Effector memory CD4-positive, alpha-beta T cell (primary cell): ENCODE data around the gene POPDC2.

ENCODE experiments used
- DNase-seq, 3 donors: peaks; one replicate each; pipeline ENCODE4 v3.0.0-alpha.2; 2020
- H3K27ac ChIP-seq: 2 replicates; pipeline ENCODE4 v1.7.0; 2013; ENCODE audit warnings: mild to moderate bottlenecking, low read length, moderate library complexity; ENCODE audit not compliant: insufficient read depth, poor library complexity, severe bottlenecking
- H3K27me3 ChIP-seq: replicated peaks from 2 replicates; pipeline ENCODE4 v1.7.0; 2013; ENCODE audit warnings: mild to moderate bottlenecking, low read length; ENCODE audit not compliant: insufficient read depth, control insufficient read depth, poor library complexity, severe bottlenecking
- H3K36me3 ChIP-seq: 2 replicates; pipeline ENCODE4 v1.7.0; 2013; ENCODE audit warnings: mild to moderate bottlenecking, low read length, moderate library complexity; ENCODE audit not compliant: control insufficient read depth, insufficient read depth
- H3K4me1 ChIP-seq: 2 replicates; pipeline ENCODE4 v1.7.0; 2013; ENCODE audit warnings: low read length, mild to moderate bottlenecking; ENCODE audit not compliant: control insufficient read depth, insufficient read depth, poor library complexity, severe bottlenecking
- H3K4me3 ChIP-seq: 2 replicates; pipeline ENCODE4 v1.7.0; 2013; ENCODE audit warnings: low read length, low read depth, mild to moderate bottlenecking; ENCODE audit not compliant: insufficient read depth, poor library complexity, severe bottlenecking
- H3K9me3 ChIP-seq: 2 replicates; pipeline ENCODE4 v1.7.0; 2013; ENCODE audit warnings: mild to moderate bottlenecking, low read length, moderate library complexity; ENCODE audit not compliant: control insufficient read depth

The POPDC2 gene

DNA sequence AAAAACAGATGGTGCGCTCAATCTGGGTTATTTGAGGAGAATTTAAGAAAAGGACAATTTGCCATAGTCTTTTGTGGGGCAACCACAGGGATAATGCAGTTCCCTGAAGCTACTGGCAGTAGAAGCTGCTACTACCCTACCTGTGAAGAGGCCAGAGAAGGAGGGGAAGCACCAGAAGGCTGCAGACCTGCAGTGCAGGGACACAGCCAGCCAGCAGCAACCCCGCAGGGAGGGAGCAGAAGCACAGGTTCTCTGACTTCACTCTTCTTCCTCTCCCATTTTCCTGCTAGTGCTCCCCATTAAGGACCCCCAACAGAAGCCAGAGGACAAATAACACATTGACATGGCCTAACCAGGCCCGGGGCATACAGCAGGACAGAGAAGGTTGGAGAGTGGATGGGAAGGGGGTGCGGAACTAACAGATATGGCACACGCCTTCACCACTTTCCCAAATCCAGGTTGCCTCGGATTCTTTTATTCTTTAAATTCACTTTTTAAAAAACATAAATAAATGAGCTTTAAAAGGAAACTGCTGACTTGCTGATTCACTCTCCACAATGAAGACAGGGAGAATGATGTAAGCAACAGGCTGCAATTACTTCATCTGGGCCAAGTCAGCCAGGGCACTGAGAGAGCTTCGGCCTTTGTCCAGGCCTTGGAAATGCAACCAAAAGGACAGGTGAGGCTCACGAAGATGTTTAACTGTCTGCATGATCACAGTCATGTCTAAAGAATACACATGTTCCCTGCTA lies 30.1 kb downstream of the POPDC2 start:
- Histone ChIP-seq H3K9me3 (no peaks in the 10 kb centered on the region), H3K4me1 (peaks cover 3% of the 10 kb centered on the region), H3K36me3 (no peaks in the 10 kb centered on the region), H3K27ac (no peak overlapping the region), H3K4me3 (no peak overlapping the region), H3K27me3 (no peaks in the 10 kb centered on the region)
- DNase-seq, result no peak

DNA sequence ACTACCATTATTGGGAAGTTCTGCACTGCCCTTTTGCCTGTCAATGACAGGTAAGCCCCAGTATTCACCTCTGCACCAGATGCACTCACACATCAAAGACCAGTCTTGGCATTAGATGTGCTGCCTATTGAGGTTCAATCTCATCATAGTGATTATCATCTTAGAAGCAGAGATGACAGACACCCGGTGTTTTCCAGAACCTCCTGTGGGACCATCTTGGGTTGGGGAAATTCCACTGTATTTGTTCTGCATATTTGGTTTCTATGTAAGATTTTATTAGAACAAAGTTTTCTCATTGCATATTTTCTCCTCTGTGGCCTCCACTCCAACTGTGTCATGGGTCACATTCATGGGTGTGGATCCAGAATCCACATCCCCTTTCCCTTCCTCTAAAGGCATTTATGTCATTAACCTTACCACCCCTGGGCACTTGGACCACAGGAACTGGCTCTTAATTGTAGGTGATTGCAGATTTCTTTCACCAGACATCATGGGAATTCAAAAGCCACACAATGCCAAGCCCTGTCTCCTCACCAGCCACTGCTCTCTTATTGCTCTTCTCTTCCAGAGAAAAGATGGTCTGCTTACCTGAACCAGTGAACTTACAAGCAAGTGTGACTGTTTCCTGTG lies 31.5 kb downstream of the POPDC2 start:
- no peaks in the 10 kb centered on the region for H3K9me3 ChIP-seq
- H3K4me3 ChIP-seq, result no peak overlapping the region
- peak in 1 of 3 donors; percentile 8 for DNase-seq
- H3K4me1 ChIP-seq, result peaks cover 3% of the 10 kb centered on the region
- H3K27ac ChIP-seq, result peak overlapping the region; percentile 19
- H3K27me3 ChIP-seq, result no peaks in the 10 kb centered on the region
- no peaks in the 10 kb centered on the region for H3K36me3 ChIP-seq

- Histone ChIP-seq H3K4me3 (no peak overlapping the region), H3K36me3 (no peaks in the 10 kb centered on the region), H3K27me3 (no peaks in the 10 kb centered on the region), H3K4me1 (peaks cover 3% of the 10 kb centered on the region), H3K27ac (peak overlapping the region; percentile 26), H3K9me3 (no peaks in the 10 kb centered on the region)
- peak in 2 of 3 donors; percentile 5 to 12 for DNase-seq
Observed at GRCh38 chr3:119628390-119628789, 32.0 kb downstream of the POPDC2 start.

GRCh38 chr3:119627461-119627860 lies 32.9 kb downstream of the POPDC2 start:
- H3K4me3 ChIP-seq, result no peak overlapping the region
- H3K9me3 ChIP-seq, result no peaks in the 10 kb centered on the region
- no peaks in the 10 kb centered on the region for H3K27me3 ChIP-seq
- peaks cover 3% of the 10 kb centered on the region for H3K4me1 ChIP-seq
- peak overlapping the region; percentile 26 for H3K27ac ChIP-seq
- no peaks in the 10 kb centered on the region for H3K36me3 ChIP-seq
- DNase-seq, result no peak

GRCh38 chr3:119626196-119626595 lies 34.2 kb downstream of the POPDC2 start:
- Histone ChIP-seq H3K36me3 (no peaks in the 10 kb centered on the region), H3K4me3 (no peak overlapping the region), H3K27me3 (no peaks in the 10 kb centered on the region), H3K27ac (no peak overlapping the region), H3K4me1 (peaks cover 3% of the 10 kb centered on the region), H3K9me3 (no peaks in the 10 kb centered on the region)
- DNase-seq, result no peak

DNA sequence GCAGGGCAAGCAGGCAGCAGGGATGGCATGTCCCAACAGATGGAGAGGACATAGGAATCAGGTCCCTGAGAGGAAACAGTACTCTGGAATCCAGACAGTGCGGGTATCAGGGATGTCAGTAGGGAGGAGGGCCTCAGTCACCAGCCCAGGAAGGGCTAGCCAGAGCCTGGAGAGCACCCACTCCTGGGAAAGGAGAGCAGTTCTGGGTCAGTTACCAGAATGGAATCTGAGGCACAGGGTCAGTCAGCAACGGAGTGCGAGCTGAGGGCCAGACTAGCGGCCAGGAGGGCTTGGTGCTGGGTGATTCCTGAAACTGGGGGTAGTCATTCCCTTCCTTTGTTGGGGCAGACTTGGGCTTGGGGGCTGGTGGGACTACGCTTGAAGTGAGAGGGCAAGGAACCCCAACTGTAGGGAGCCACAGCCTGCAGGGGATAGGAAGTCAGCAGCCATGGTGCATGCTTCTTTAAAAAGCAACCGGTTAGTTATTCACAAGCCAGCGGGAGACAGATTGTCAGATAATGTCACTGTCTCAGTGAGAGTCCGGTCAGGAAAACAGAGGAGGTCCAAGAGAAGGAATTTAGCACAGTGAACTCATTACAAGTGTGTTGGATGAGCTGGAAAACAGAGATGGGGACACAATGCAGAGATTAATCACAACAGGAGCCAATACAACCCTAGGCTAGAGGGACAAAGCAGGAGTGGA lies 34.8 kb downstream of the POPDC2 start:
- H3K36me3 ChIP-seq, result no peaks in the 10 kb centered on the region
- H3K9me3 ChIP-seq, result no peaks in the 10 kb centered on the region
- H3K27me3 ChIP-seq, result no peaks in the 10 kb centered on the region
- DNase-seq, result no peak
- no peak overlapping the region for H3K4me3 ChIP-seq
- H3K4me1 ChIP-seq, result peaks cover 3% of the 10 kb centered on the region
- no peak overlapping the region for H3K27ac ChIP-seq

DNA sequence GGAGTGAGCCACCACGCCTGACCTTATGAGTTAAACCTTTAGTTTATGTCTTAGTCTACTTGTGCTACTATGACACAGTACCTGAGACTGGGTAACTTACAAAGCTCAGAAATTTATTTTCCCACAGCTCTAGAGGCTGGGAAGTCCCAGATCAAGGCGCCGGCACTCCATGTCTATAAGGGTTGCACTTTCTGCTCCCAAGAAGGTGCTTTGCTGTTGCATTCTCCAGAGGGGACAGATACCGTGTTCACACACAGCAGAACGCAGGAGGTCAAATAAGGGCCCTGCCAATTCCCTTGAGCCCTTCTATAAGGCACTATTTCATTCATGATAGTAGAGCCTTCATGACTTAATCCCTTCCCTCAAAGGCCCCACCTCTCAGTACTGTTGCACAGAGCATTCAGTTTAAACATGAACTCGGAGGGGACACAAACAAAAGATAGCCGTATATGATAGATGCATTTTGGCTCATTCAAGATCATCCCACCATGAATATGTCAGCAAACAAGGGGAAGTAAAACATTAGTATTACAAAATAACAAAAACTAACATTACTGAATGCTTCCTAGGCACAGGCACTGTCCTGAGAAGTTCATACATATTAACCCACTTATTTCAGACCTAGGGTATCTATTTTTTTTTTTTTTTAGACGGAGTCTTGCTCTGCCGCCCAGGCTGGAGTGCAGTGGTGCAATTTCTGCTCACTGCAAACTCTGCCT lies 36.2 kb downstream of the POPDC2 start:
- Histone ChIP-seq H3K27ac (no peak overlapping the region), H3K27me3 (no peaks in the 10 kb centered on the region), H3K9me3 (no peaks in the 10 kb centered on the region), H3K36me3 (no peaks in the 10 kb centered on the region), H3K4me1 (peaks cover 3% of the 10 kb centered on the region), H3K4me3 (no peak overlapping the region)
- DNase-seq, result no peak

- no peak overlapping the region for H3K4me3 ChIP-seq
- no peak for DNase-seq
- no peak overlapping the region for H3K27ac ChIP-seq
- H3K27me3 ChIP-seq, result no peaks in the 10 kb centered on the region
- H3K9me3 ChIP-seq, result no peaks in the 10 kb centered on the region
- H3K4me1 ChIP-seq, result no peaks in the 10 kb centered on the region
- H3K36me3 ChIP-seq, result no peaks in the 10 kb centered on the region
Observed at GRCh38 chr3:119620899-119621298, 39.5 kb downstream of the POPDC2 start.

DNA sequence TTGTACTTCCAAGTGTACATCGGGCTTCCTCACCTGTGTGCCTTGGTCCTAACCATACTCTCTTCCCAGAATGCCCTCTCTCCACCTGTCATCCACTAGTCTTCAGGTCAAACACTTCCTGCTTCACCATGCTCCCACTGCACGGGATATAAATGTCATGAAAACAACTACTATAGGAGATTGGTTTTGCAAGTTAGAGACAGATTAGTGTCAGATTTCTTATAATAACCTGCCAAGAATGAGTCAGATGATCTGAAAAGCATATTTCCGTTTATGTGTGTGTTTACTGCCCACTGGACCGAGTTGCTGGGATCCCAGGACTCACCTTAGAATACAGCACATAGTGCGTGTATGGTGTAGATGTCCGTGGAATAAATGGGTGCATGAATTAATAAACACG lies 41.3 kb downstream of the POPDC2 start:
- Histone ChIP-seq H3K27me3 (no peaks in the 10 kb centered on the region), H3K36me3 (no peaks in the 10 kb centered on the region), H3K4me1 (no peaks in the 10 kb centered on the region), H3K27ac (no peak overlapping the region), H3K4me3 (no peak overlapping the region), H3K9me3 (no peaks in the 10 kb centered on the region)
- DNase-seq, result no peak
